Mesendoderm (in vitro differentiated cells): Measurements from ENCODE around the gene WNK3.

Source experiments
- DNase-seq: peaks from one replicate; pipeline ENCODE4 v3.0.0; 2013
- H2AK5ac ChIP-seq: 2 replicates; pipeline ENCODE4 v1.6.1; 2013; ENCODE audit warnings: low read length, inconsistent platforms
- H2BK120ac ChIP-seq: 2 replicates; pipeline ENCODE4 v1.6.1; 2013; ENCODE audit warnings: low read depth, mild to moderate bottlenecking, low read length, moderate library complexity, mixed read lengths
- H2BK15ac ChIP-seq: replicated peaks from 2 replicates; pipeline ENCODE4 v1.6.1; 2013; ENCODE audit warnings: low read depth, mild to moderate bottlenecking, moderate library complexity
- H2BK5ac ChIP-seq: 2 replicates; pipeline ENCODE4 v1.6.1; 2013; ENCODE audit warnings: low read length, inconsistent platforms
- H3K18ac ChIP-seq: 2 replicates; pipeline ENCODE4 v1.6.1; 2013; ENCODE audit warnings: mild to moderate bottlenecking, low read length, mixed read lengths
- H3K23ac ChIP-seq: one replicate; pipeline ENCODE4 v1.6.1; 2013; ENCODE audit warnings: low read length
- H3K27ac ChIP-seq: 2 replicates; pipeline ENCODE4 v1.5.1; 2013; ENCODE audit warnings: low read depth, mild to moderate bottlenecking, inconsistent platforms, low read length, moderate library complexity
- H3K27me3 ChIP-seq: 2 replicates; pipeline ENCODE4 v1.6.1; 2013; ENCODE audit warnings: low read length, control low read depth, mild to moderate bottlenecking, inconsistent platforms; ENCODE audit not compliant: insufficient read depth, poor library complexity
- H3K36me3 ChIP-seq: 2 replicates; pipeline ENCODE4 v1.6.1; 2013; ENCODE audit warnings: low read length, inconsistent platforms; ENCODE audit not compliant: control insufficient read depth, insufficient read depth
- H3K4ac ChIP-seq: one replicate; pipeline ENCODE4 v1.6.1; 2013; ENCODE audit warnings: low read depth, mild to moderate bottlenecking, low read length, moderate library complexity
- H3K4me1 ChIP-seq: 2 replicates; pipeline ENCODE4 v1.6.1; 2013; ENCODE audit warnings: low read depth, low read length, inconsistent platforms; ENCODE audit not compliant: control insufficient read depth
- H3K4me2 ChIP-seq: 2 replicates; pipeline ENCODE4 v1.6.1; 2013; ENCODE audit warnings: low read length
- H3K4me3 ChIP-seq: 2 replicates; pipeline ENCODE4 v1.5.1; 2013; ENCODE audit warnings: mild to moderate bottlenecking, low read length
- H3K56ac ChIP-seq: one replicate; pipeline ENCODE4 v1.6.1; 2013; ENCODE audit warnings: low read length
- H3K79me1 ChIP-seq: 2 replicates; pipeline ENCODE4 v1.6.1; 2013; ENCODE audit warnings: low read length, inconsistent platforms
- H3K79me2 ChIP-seq: 2 replicates; pipeline ENCODE4 v1.6.1; 2013; ENCODE audit warnings: mild to moderate bottlenecking, low read length; ENCODE audit not compliant: control insufficient read depth, insufficient read depth
- H3K9ac ChIP-seq: 2 replicates; pipeline ENCODE4 v1.6.1; 2013; ENCODE audit warnings: low read length, inconsistent platforms
- H4K5ac ChIP-seq: one replicate; pipeline ENCODE4 v1.6.1; 2013; ENCODE audit warnings: low read length
- H4K8ac ChIP-seq: one replicate; pipeline ENCODE4 v1.6.1; 2013; ENCODE audit warnings: low read depth, mild to moderate bottlenecking, control low read depth, low read length, moderate library complexity
- WGBS: extraction: QIAGEN DNeasy Blood & Tissue Kit; methylation state at CpG from one replicate; pipeline ENCODE4 v1.1.7; 2013; ENCODE audit warnings: low lambda C conversion rate, missing lambda C conversion rate; ENCODE audit not compliant: insufficient coverage; ENCODE audit errors: extremely low coverage; 5-methylcytosine and 5-hydroxymethylcytosine counted together

Gene WNK3

DNA sequence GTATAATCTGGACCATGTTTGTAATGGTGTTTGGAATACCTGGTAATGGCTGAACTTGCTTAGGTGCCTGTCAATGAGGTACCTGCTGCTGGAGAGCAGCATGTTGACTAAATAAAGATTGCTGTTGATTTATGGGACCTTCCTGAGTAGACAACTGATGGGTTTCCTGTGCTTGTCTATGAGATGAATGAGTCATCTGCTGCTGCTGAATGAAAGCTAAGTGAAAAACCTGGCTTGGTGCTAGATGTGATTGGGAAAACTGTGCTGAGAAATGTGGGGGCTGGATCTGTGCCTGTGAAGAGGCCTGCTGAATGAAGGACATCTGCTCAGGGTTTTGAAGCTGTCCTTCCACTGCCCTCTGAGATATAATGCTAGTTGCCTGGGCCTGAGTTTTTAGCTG is 69.6 kb downstream of the WNK3 start:
- H3K56ac ChIP-seq = no peak overlapping the region
- H4K5ac ChIP-seq = no peak overlapping the region
- no peaks in the 10 kb centered on the region for H3K27me3 ChIP-seq
- H4K8ac ChIP-seq = no peak overlapping the region
- H3K4me3 ChIP-seq = no peak overlapping the region
- DNase-seq = no peak
- no peak overlapping the region for H3K4me2 ChIP-seq
- H3K18ac ChIP-seq = no peak overlapping the region
- H2BK120ac ChIP-seq = no peak overlapping the region
- no peak overlapping the region for H3K23ac ChIP-seq
- no peaks in the 10 kb centered on the region for H3K79me1 ChIP-seq
- no peak overlapping the region for H2AK5ac ChIP-seq
- H3K27ac ChIP-seq = no peak overlapping the region
- no peak overlapping the region for H3K4ac ChIP-seq
- H2BK15ac ChIP-seq = no peak overlapping the region
- no peaks in the 10 kb centered on the region for H3K4me1 ChIP-seq
- H3K36me3 ChIP-seq = no peaks in the 10 kb centered on the region
- H3K9ac ChIP-seq = no peak overlapping the region
- H2BK5ac ChIP-seq = no peak overlapping the region
- no peaks in the 10 kb centered on the region for H3K79me2 ChIP-seq

- H3K56ac ChIP-seq = no peak overlapping the region
- H4K5ac ChIP-seq = no peak overlapping the region
- H3K27ac ChIP-seq = no peak overlapping the region
- no peak overlapping the region for H3K18ac ChIP-seq
- H3K9ac ChIP-seq = no peak overlapping the region
- no peaks in the 10 kb centered on the region for H3K36me3 ChIP-seq
- no peaks in the 10 kb centered on the region for H3K79me1 ChIP-seq
- H3K79me2 ChIP-seq = no peaks in the 10 kb centered on the region
- no peak overlapping the region for H3K4ac ChIP-seq
- H3K4me1 ChIP-seq = no peaks in the 10 kb centered on the region
- no peak overlapping the region for H2AK5ac ChIP-seq
- no peak overlapping the region for H3K4me3 ChIP-seq
- H2BK120ac ChIP-seq = no peak overlapping the region
- no CpG with 5 or more reads among the region's 1 CpG for WGBS
- no peaks in the 10 kb centered on the region for H3K27me3 ChIP-seq
- H2BK15ac ChIP-seq = no peak overlapping the region
- no peak overlapping the region for H2BK5ac ChIP-seq
- DNase-seq = no peak
- no peak overlapping the region for H4K8ac ChIP-seq
- no peak overlapping the region for H3K23ac ChIP-seq
- no peak overlapping the region for H3K4me2 ChIP-seq
These were observed 76.2 kb downstream of the WNK3 start for GRCh38 chrX:54281676-54282075.

GRCh38 chrX:54280466-54280865 is 77.4 kb downstream of the WNK3 start:
- no peak overlapping the region for H2BK15ac ChIP-seq
- H4K8ac ChIP-seq = no peak overlapping the region
- H3K4me1 ChIP-seq = no peaks in the 10 kb centered on the region
- H3K36me3 ChIP-seq = no peaks in the 10 kb centered on the region
- H3K79me2 ChIP-seq = no peaks in the 10 kb centered on the region
- no CpG with 5 or more reads among the region's 1 CpG for WGBS
- no peak overlapping the region for H2BK5ac ChIP-seq
- no peak overlapping the region for H3K23ac ChIP-seq
- no peak overlapping the region for H3K4me2 ChIP-seq
- no peak overlapping the region for H2BK120ac ChIP-seq
- no peak overlapping the region for H3K18ac ChIP-seq
- H3K27me3 ChIP-seq = no peaks in the 10 kb centered on the region
- H3K9ac ChIP-seq = no peak overlapping the region
- H2AK5ac ChIP-seq = no peak overlapping the region
- no peak overlapping the region for H3K4me3 ChIP-seq
- H3K56ac ChIP-seq = no peak overlapping the region
- no peak overlapping the region for H3K27ac ChIP-seq
- no peak overlapping the region for H3K4ac ChIP-seq
- no peaks in the 10 kb centered on the region for H3K79me1 ChIP-seq
- no peak overlapping the region for H4K5ac ChIP-seq
- DNase-seq = no peak

DNA sequence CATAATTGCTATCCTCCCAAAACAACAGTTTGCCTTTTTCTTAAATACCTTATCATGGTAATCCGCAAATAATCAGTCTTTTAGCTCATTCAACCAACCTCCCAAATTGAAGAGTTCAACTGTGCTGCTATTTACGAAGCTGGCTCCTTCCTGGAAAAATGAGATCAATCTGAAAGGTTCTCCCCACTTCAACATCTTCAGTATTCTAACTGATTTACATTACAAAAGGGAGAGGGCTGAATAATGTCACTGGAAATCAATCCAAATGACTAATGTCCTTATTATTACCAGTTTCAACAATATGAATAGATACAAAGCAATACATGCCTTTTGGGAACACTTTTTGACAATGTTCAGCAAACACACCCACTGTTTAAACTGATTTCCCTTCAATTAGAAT is 86.2 kb downstream of the WNK3 start:
- Histone ChIP-seq H2BK5ac (no peak overlapping the region), H3K79me1 (no peaks in the 10 kb centered on the region), H3K23ac (no peak overlapping the region), H3K79me2 (no peaks in the 10 kb centered on the region), H3K36me3 (no peaks in the 10 kb centered on the region), H3K4me2 (no peak overlapping the region), H4K8ac (no peak overlapping the region), H3K18ac (no peak overlapping the region), H3K4me3 (no peak overlapping the region), H3K27ac (no peak overlapping the region), H3K9ac (no peak overlapping the region), H3K27me3 (no peaks in the 10 kb centered on the region), H3K4ac (no peak overlapping the region), H2AK5ac (no peak overlapping the region), H2BK120ac (no peak overlapping the region), H3K56ac (no peak overlapping the region), H4K5ac (no peak overlapping the region), H3K4me1 (no peaks in the 10 kb centered on the region), H2BK15ac (no peak overlapping the region)
- no peak for DNase-seq
- WGBS = no CpG with 5 or more reads among the region's 2 CpGs

GRCh38 chrX:54248309-54248708 is 109.5 kb downstream of the WNK3 start:
- H3K56ac ChIP-seq = no peak overlapping the region
- no peak overlapping the region for H3K18ac ChIP-seq
- peak; percentile 18 for DNase-seq
- no peak overlapping the region for H4K5ac ChIP-seq
- H2BK120ac ChIP-seq = no peak overlapping the region
- no peak overlapping the region for H4K8ac ChIP-seq
- no peak overlapping the region for H3K4ac ChIP-seq
- H2BK15ac ChIP-seq = no peak overlapping the region
- H3K23ac ChIP-seq = no peak overlapping the region
- H3K4me2 ChIP-seq = no peak overlapping the region
- no peak overlapping the region for H3K4me3 ChIP-seq
- WGBS = no CpG with 5 or more reads among the region's 1 CpG
- no peak overlapping the region for H3K9ac ChIP-seq
- H3K36me3 ChIP-seq = no peaks in the 10 kb centered on the region
- no peak overlapping the region for H2AK5ac ChIP-seq
- H2BK5ac ChIP-seq = no peak overlapping the region
- H3K79me2 ChIP-seq = no peaks in the 10 kb centered on the region
- H3K4me1 ChIP-seq = no peaks in the 10 kb centered on the region
- no peaks in the 10 kb centered on the region for H3K79me1 ChIP-seq
- no peak overlapping the region for H3K27ac ChIP-seq
- H3K27me3 ChIP-seq = no peaks in the 10 kb centered on the region

GRCh38 chrX:54246866-54247265 is 111.0 kb downstream of the WNK3 start:
- Histone ChIP-seq H2BK15ac (no peak overlapping the region), H3K79me1 (no peaks in the 10 kb centered on the region), H3K9ac (no peak overlapping the region), H3K56ac (no peak overlapping the region), H3K4me3 (no peak overlapping the region), H2BK120ac (no peak overlapping the region), H3K4me1 (no peaks in the 10 kb centered on the region), H3K27ac (no peak overlapping the region), H3K4me2 (no peak overlapping the region), H3K18ac (no peak overlapping the region), H3K27me3 (no peaks in the 10 kb centered on the region), H2AK5ac (no peak overlapping the region), H4K5ac (no peak overlapping the region), H3K23ac (no peak overlapping the region), H3K79me2 (no peaks in the 10 kb centered on the region), H2BK5ac (no peak overlapping the region), H3K4ac (no peak overlapping the region), H4K8ac (no peak overlapping the region), H3K36me3 (no peaks in the 10 kb centered on the region)
- DNase-seq = no peak
